GM19043 (cell line): ENCODE results near the gene AFDN.

Source experiments
- ATAC-seq: cut with Tn5 transposase; IDR thresholded peaks from one replicate; pipeline ENCODE4 v1.9.1; 2021; ENCODE audit warnings: low read depth; ENCODE audit not compliant: unreplicated experiment

AFDN gene

GRCh38 chr6:167838207-167838748 is 11.6 kb downstream of the AFDN start:
- ATAC-seq: no peak

GRCh38 chr6:167839343-167839742 is 12.6 kb downstream of the AFDN start:
- ATAC-seq: no peak

- ATAC-seq: no peak
These were observed 13.0 kb downstream of the AFDN start for GRCh38 chr6:167839755-167840154.

- ATAC-seq: no peak
These were observed 13.4 kb downstream of the AFDN start for GRCh38 chr6:167840160-167840525.

- ATAC-seq: no peak
These were observed 13.9 kb downstream of the AFDN start for GRCh38 chr6:167840526-167841179.

GRCh38 chr6:167841981-167842380 is 15.3 kb downstream of the AFDN start:
- no peak for ATAC-seq

GRCh38 chr6:167842457-167842856 is 15.7 kb downstream of the AFDN start:
- no peak for ATAC-seq

- no peak for ATAC-seq
These were observed 16.3 kb downstream of the AFDN start for GRCh38 chr6:167843023-167843422.

GRCh38 chr6:167845856-167846255 is 19.1 kb downstream of the AFDN start:
- ATAC-seq: no peak

- ATAC-seq: no peak
These were observed 20.4 kb downstream of the AFDN start for GRCh38 chr6:167846997-167847606.

- ATAC-seq: no peak
These were observed 21.2 kb downstream of the AFDN start for GRCh38 chr6:167847936-167848335.

GRCh38 chr6:167848783-167849182 is 22.1 kb downstream of the AFDN start:
- ATAC-seq: no peak

GRCh38 chr6:167849846-167850459 is 23.2 kb downstream of the AFDN start:
- ATAC-seq: no peak

- ATAC-seq: no peak
These were observed 24.1 kb downstream of the AFDN start for GRCh38 chr6:167850782-167851181.

GRCh38 chr6:167851370-167851952 is 24.8 kb downstream of the AFDN start:
- ATAC-seq: no peak

- no peak for ATAC-seq
These were observed 29.2 kb downstream of the AFDN start for GRCh38 chr6:167855825-167856425.

GRCh38 chr6:167856474-167856873 is 29.8 kb downstream of the AFDN start:
- no peak for ATAC-seq

- ATAC-seq: no peak
These were observed 30.4 kb downstream of the AFDN start for GRCh38 chr6:167856999-167857660.

- ATAC-seq: no peak
These were observed 31.4 kb downstream of the AFDN start for GRCh38 chr6:167858086-167858591.
